Measurements from ENCODE around the gene PRKCE.
A peak's percentile ranks its signal among the peaks of the same experiment; 100 is the strongest.

DNA sequence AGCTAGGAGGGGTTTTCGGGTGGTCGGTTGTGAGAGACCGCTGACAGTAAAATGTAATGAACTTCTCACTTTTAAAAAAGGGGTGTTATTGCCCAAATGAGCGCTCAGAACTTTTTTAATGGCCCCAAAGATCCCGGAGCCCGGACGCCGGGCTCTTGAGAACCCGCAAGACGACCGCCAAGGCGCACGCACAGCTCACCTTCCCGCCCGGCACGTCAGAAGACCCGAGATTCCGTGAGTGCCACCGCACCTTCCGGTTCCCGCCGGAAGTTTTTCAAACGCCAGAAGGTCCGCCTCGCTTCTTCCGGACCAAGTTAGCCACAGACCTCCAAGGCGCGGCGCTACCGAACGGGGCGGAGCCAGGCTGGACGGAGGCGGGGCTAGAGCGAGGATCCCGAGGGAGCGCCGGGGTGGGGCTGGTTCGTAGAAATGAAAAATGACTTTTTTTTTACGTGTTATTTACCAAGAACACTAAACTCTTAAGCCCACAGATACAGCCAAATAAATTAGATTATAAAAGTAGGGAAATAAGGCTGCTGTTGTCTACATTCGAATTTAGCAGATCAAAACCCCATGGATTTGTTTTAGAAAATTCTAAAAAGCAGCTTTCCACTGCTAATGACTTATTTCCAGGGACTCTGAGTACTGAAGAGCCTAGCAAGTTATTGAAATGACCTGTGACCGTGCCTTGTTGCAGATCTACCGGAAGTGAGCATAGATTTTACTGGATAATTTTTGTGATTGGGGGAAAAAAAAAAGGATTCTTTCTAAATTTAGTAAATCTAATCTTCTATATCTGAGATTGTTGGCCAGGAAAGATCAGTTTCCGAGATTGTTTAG is 40.2 kb upstream of the PRKCE start, which contains the start of gene SRBD1:
- TF ChIP-seq POLR2A (IDR thresholded peaks at IDR 0.05), result peak; percentile 18 to 79 (median 75)
- TF ChIP-seq, protein P1, sequence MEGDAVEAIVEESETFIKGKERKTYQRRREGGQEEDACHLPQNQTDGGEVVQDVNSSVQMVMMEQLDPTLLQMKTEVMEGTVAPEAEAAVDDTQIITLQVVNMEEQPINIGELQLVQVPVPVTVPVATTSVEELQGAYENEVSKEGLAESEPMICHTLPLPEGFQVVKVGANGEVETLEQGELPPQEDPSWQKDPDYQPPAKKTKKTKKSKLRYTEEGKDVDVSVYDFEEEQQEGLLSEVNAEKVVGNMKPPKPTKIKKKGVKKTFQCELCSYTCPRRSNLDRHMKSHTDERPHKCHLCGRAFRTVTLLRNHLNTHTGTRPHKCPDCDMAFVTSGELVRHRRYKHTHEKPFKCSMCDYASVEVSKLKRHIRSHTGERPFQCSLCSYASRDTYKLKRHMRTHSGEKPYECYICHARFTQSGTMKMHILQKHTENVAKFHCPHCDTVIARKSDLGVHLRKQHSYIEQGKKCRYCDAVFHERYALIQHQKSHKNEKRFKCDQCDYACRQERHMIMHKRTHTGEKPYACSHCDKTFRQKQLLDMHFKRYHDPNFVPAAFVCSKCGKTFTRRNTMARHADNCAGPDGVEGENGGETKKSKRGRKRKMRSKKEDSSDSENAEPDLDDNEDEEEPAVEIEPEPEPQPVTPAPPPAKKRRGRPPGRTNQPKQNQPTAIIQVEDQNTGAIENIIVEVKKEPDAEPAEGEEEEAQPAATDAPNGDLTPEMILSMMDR (IDR thresholded peaks at IDR 0.05), result peak in 2 of 7 experiments; percentile 9 to 24

Measured in body of pancreas (tissue), 4 donors.